GM12878 (cell line): Measurements from ENCODE around the gene TNIP2. TPM values are rescaled to one million over a fixed set of nuclear protein-coding genes. Genes with fewer than 3 reads are reported as not detected.

Experiments
- ATAC-seq: fragments of 200-7000 bp; cut with Tn5 transposase; 3 replicates; pipeline ENCODE4 v1.9.1; 2020; ENCODE audit warnings: mild to moderate bottlenecking, moderate library complexity
- BruUV-seq: library from RNA; stranded (reverse); fragments of 400-500 nt; replicated peaks from 2 replicates; lab custom pipeline; 2021; lab: Mats Ljungman, UMichigan
- CTCF ChIA-PET: fragments of 300-600 bp; sonication (Branson Sonifier 250); formaldehyde crosslinking; extraction: SDS; loops from one replicate; lab custom pipeline; 2021; ENCODE audit warnings: inconsistent platforms; lab: Yijun Ruan, JAX
- POLR2A ChIA-PET: fragments of 350-600 bp; formaldehyde crosslinking; extraction: SDS; loops from one replicate; lab custom pipeline; 2021; ENCODE audit warnings: inconsistent platforms; lab: Charles Lee
- RAD21 ChIA-PET: fragments of 300-600 bp; sonication (Branson Sonifier 250); formaldehyde crosslinking; loops from one replicate; lab custom pipeline; 2023; ENCODE audit warnings: antibody characterized with exemption; ENCODE audit not compliant: unreplicated experiment; lab: Charles Lee
- SMC1A ChIA-PET: fragments of 300-600 bp; sonication (Branson Sonifier 250); formaldehyde crosslinking; loops from one replicate; lab custom pipeline; 2023; ENCODE audit not compliant: unreplicated experiment, uncharacterized antibody; lab: Charles Lee
- DNase-seq: peaks from one replicate; pipeline ENCODE4 v3.0.0-alpha.2; 2011; ENCODE audit warnings: low read depth, low spot score
- FAIRE-seq: peaks from 3 replicates; lab custom pipeline; 2011; peaks lifted over from hg19 to GRCh38; lab: Jason Lieb, UNC
- H2AFZ ChIP-seq: 2 replicates; pipeline ENCODE4 v1.6.0; 2011; ENCODE audit warnings: low read depth, low read length, control low read depth; ENCODE audit not compliant: control insufficient read depth
- H3K27ac ChIP-seq: 2 replicates; pipeline ENCODE4 v1.5.1; 2011; ENCODE audit warnings: control low read depth; ENCODE audit not compliant: control insufficient read depth, insufficient read depth
- H3K27me3 ChIP-seq, 2 experiments: replicated peaks in 1 of 2; 2 replicates each; pipeline versions ENCODE4 v1.6.0 to v1.6.1; 2011; ENCODE audit warnings: low read length in 1 of 2; ENCODE audit not compliant: control insufficient read depth in 2 of 2, insufficient read depth in 2 of 2
- H3K36me3 ChIP-seq, 2 experiments: 2 replicates each; pipeline ENCODE4 v1.5.1; 2011; ENCODE audit warnings: low read length in 1 of 2; ENCODE audit not compliant: control insufficient read depth in 2 of 2, insufficient read depth in 2 of 2
- H3K4me1 ChIP-seq: 2 replicates; pipeline ENCODE4 v1.6.1; 2011; ENCODE audit warnings: mild to moderate bottlenecking, low read length, moderate library complexity, mixed read lengths; ENCODE audit not compliant: control insufficient read depth, insufficient read depth
- H3K4me2 ChIP-seq: 2 replicates; pipeline ENCODE4 v1.6.0; 2011; ENCODE audit warnings: control low read depth; ENCODE audit not compliant: control insufficient read depth, insufficient read depth
- H3K4me3 ChIP-seq: fragments of 200-600 bp; sonication (generic); 2 replicates; pipeline ENCODE4 v1.5.1; 2016
- H3K79me2 ChIP-seq: 2 replicates; pipeline ENCODE4 v1.6.0; 2011; ENCODE audit warnings: low read length; ENCODE audit not compliant: control insufficient read depth, insufficient read depth
- H3K9ac ChIP-seq: 2 replicates; pipeline ENCODE4 v1.8.0; 2011; ENCODE audit warnings: low read length, control low read depth, mixed read lengths; ENCODE audit not compliant: control insufficient read depth, insufficient read depth
- H3K9me3 ChIP-seq: replicated peaks from 3 replicates; pipeline ENCODE4 v1.5.1; 2011; ENCODE audit warnings: mild to moderate bottlenecking, low read length; ENCODE audit not compliant: control insufficient read depth, insufficient read depth
- H4K20me1 ChIP-seq: 2 replicates; pipeline ENCODE4 v1.6.0; 2011; ENCODE audit not compliant: control insufficient read depth, insufficient read depth
- BCL11A ChIP-seq: IDR thresholded peaks from 2 replicates; pipeline ENCODE4 v1.6.1; 2011; ENCODE audit warnings: low read depth, low read length
- CEBPB ChIP-seq, 2 experiments: fragments of 150-350 bp in 1 of 2; IDR thresholded peaks; 2 replicates each; pipeline ENCODE4 v1.6.1; 2012 to 2014; ENCODE audit warnings: low read depth in 2 of 2, low read length in 2 of 2, borderline replicate concordance in 1 of 2, inconsistent platforms in 1 of 2
- CHD4 ChIP-seq: fragments of 200-600 bp; sonication (generic); IDR thresholded peaks from 2 replicates; pipeline ENCODE4 v1.6.1; 2016; ENCODE audit warnings: mild to moderate bottlenecking
- HSF1 ChIP-seq: fragments of 150-350 bp; IDR thresholded peaks from 2 replicates; pipeline ENCODE4 v1.6.1; 2014; ENCODE audit warnings: mild to moderate bottlenecking, low read depth, low read length
- JUNB ChIP-seq: IDR thresholded peaks from 2 replicates; pipeline ENCODE4 v1.6.1; 2016; ENCODE audit warnings: antibody characterized with exemption, mild to moderate bottlenecking
- NR2C1 ChIP-seq: fragments of 450-650 bp; IDR thresholded peaks from 2 replicates; pipeline ENCODE4 v1.6.1; 2017; ENCODE audit warnings: antibody characterized with exemption, mild to moderate bottlenecking, moderate library complexity
- PKNOX1 ChIP-seq: fragments of 450-650 bp; IDR thresholded peaks from 2 replicates; pipeline ENCODE4 v1.6.1; 2016; ENCODE audit warnings: mild to moderate bottlenecking
- RUNX3 ChIP-seq: IDR thresholded peaks from 2 replicates; pipeline ENCODE4 v1.6.1; 2012; ENCODE audit warnings: low read length, inconsistent platforms
- SIN3A ChIP-seq: IDR thresholded peaks from 2 replicates; pipeline ENCODE4 v1.6.1; 2012; ENCODE audit warnings: low read depth, low read length, improper control_type of control experiment
- SMAD1 ChIP-seq: fragments of 450-650 bp; IDR thresholded peaks from 2 replicates; pipeline ENCODE4 v1.6.1; 2018; ENCODE audit warnings: mild to moderate bottlenecking, low read depth; ENCODE audit not compliant: partially characterized antibody
- TARDBP ChIP-seq: IDR thresholded peaks from 2 replicates; pipeline ENCODE4 v1.6.1; 2016; ENCODE audit warnings: borderline replicate concordance
- YBX1 ChIP-seq: fragments of 450-650 bp; IDR thresholded peaks from 2 replicates; pipeline ENCODE4 v1.6.1; 2016; ENCODE audit warnings: antibody characterized with exemption
- ZBTB11 ChIP-seq: fragments of 450-650 bp; formaldehyde crosslinking; IDR thresholded peaks from 2 replicates; pipeline ENCODE4 v1.5.0; 2022; ENCODE audit warnings: mild to moderate bottlenecking, missing genetic modification characterization
- ZNF384 ChIP-seq: IDR thresholded peaks from 2 replicates; pipeline ENCODE4 v1.6.1; 2012; ENCODE audit warnings: low read depth, mild to moderate bottlenecking, low read length, improper control_type of control experiment, borderline replicate concordance
- WGBS: methylation state at CpG from one replicate; pipeline ENCODE4 v1.1.6; 2016; ENCODE audit warnings: low lambda C conversion rate; ENCODE audit not compliant: insufficient replicate concordance, insufficient coverage; ENCODE audit errors: missing lambda C conversion rate; 5-methylcytosine and 5-hydroxymethylcytosine counted together
- in situ Hi-C: fragments of 300-500 bp; cut with MboI; formaldehyde crosslinking; loops from 9 replicates; pipeline ENCODE4 v1.14.3; 2018; ENCODE audit warnings: mixed read lengths
- intact Hi-C: fragments of 100-400 bp; cut with micrococcal nuclease; formaldehyde crosslinking; loops from one replicate; pipeline ENCODE4 v1.14.2; 2022; ENCODE audit not compliant: unreplicated experiment
- polyA plus RNA-seq, 11 experiments: library from polyadenylated mRNA; depleted of rRNA in 4 of 11; unstranded in 6 of 11; stranded (reverse) in 5 of 11; fragments of >200 nt; fragmentation: Nextera tagmentation in 4 of 11; fragmentation: Illumina TruSeq in 1 of 11; extraction: Ambion mirVana in 4 of 11; extraction: Trizol in 1 of 11; gene quantifications; 1 replicate in 1 of 11; 2 replicates in 10 of 11; pipeline versions ENCODE4 v1.2.1 to v1.2.3, GENCODE V29; 2011 to 2016; ENCODE audit warnings: inconsistent platforms in 2 of 11, missing spikeins in 2 of 11, low read depth in 1 of 11
- total RNA-seq, 4 experiments: library from RNA; depleted of rRNA in 3 of 4; stranded (reverse); fragments of >200 nt in 3 of 4; fragmentation: Illumina TruSeq in 1 of 4; extraction: Trizol in 1 of 4; gene quantifications; 2 replicates each; pipeline versions ENCODE4 v1.2.1 to v1.2.3, GENCODE V29; 2013 to 2021

TNIP2 gene
- total and polyA plus RNA-seq, 10 of the 15 experiments (the other 5 are each of a cell fraction or from before 2014, with no cell fraction given) = 1.4 to 64.9 (median 45.5) TPM

- no peak for TF ChIP-seq RUNX3
- no peak for TF ChIP-seq SMAD1
- TF ChIP-seq CHD4 = no peak
- no peak for TF ChIP-seq NR2C1
- TF ChIP-seq YBX1 = no peak
- TF ChIP-seq HSF1 = no peak
- no peak for TF ChIP-seq JUNB
- no peak for TF ChIP-seq ZBTB11 (CRISPR knock-in tag)
- no peak for TF ChIP-seq SIN3A
- no peak for TF ChIP-seq TARDBP
- no peak for TF ChIP-seq PKNOX1
- TF ChIP-seq BCL11A = no peak
- no peak for TF ChIP-seq CEBPB (IDR thresholded peaks at IDR 0.05; ENCODE audit: borderline replicate concordance in 1 of 2, low read depth in 2 of 2, low read length in 2 of 2)
- TF ChIP-seq ZNF384 = no peak
- TF ChIP-seq, all 136 proteins: peak for 0
- Histone ChIP-seq H3K9me3 (no peaks in the 10 kb centered on the region), H3K9ac (no peak overlapping the region), H3K36me3 (no peaks in the 10 kb centered on the region), H4K20me1 (no peaks in the 10 kb centered on the region), H3K27me3 (no peaks in the 10 kb centered on the region), H3K4me2 (no peak overlapping the region), H2AFZ (no peak overlapping the region), H3K4me1 (peaks cover 46% of the 10 kb centered on the region), H3K27ac (no peak overlapping the region), H3K79me2 (peaks cover 15% of the 10 kb centered on the region), H3K4me3 (no peak overlapping the region)
- 71% methylated on average over 17 of the region's 17 CpGs for WGBS
- ChIA-PET SMC1A (no interaction called here), CTCF (no interaction called here), RAD21 (no interaction called here), POLR2A (no interaction called here)
- BruUV-seq = no TSS peak
- ATAC-seq (no peak), DNase-seq (no peak), FAIRE-seq (no peak)
- intact Hi-C loops (no loop called here), in situ Hi-C loops (no loop called here)
These were observed 39.3 kb upstream of the TNIP2 start for GRCh38 chr4:2795300-2795892.
